HepG2 (cell line): ENCODE data around the gene CARD9. TPM values are rescaled to one million over a fixed set of nuclear protein-coding genes. Genes with fewer than 3 reads are reported as not detected.

Experiments used
- ATF2 ChIP-seq: sonication (generic); formaldehyde crosslinking; IDR thresholded peaks from 2 replicates; pipeline ENCODE4 v1.4.0; 2020; ENCODE audit warnings: missing genetic modification reagents
- BHLHE40 ChIP-seq: IDR thresholded peaks from 2 replicates; pipeline ENCODE4 v1.6.1; 2011; ENCODE audit warnings: low read length, improper control_type of control experiment
- BRD4 ChIP-seq: sonication (generic); formaldehyde crosslinking; IDR thresholded peaks from 2 replicates; pipeline ENCODE4 v1.4.0; 2020; ENCODE audit warnings: missing genetic modification reagents
- FOSL1 ChIP-seq: sonication (generic); formaldehyde crosslinking; IDR thresholded peaks from 2 replicates; pipeline ENCODE4 v1.9.0; 2021; ENCODE audit warnings: missing genetic modification reagents, borderline replicate concordance
- HMG20B ChIP-seq: conservative IDR thresholded peaks from 2 replicates; pipeline ENCODE4 v1.6.1; 2016; ENCODE audit warnings: missing genetic modification reagents, missing compliant biosample characterization
- HNRNPK ChIP-seq: fragments of 200-400 bp; formaldehyde crosslinking; IDR thresholded peaks from 2 replicates; pipeline ENCODE4 v1.6.1; 2018; ENCODE audit warnings: low read length, low read depth, moderate library complexity, mild to moderate bottlenecking; ENCODE audit not compliant: poor library complexity, severe bottlenecking
- KDM4B ChIP-seq: sonication (generic); formaldehyde crosslinking; IDR thresholded peaks from 2 replicates; pipeline ENCODE4 v1.4.0; 2020; ENCODE audit warnings: missing genetic modification reagents
- MIER3 ChIP-seq: IDR thresholded peaks from 2 replicates; pipeline ENCODE4 v1.6.1; 2016; ENCODE audit warnings: missing compliant biosample characterization, borderline replicate concordance
- NFE2L1 ChIP-seq: sonication (generic); formaldehyde crosslinking; IDR thresholded peaks from 2 replicates; pipeline ENCODE4 v1.4.0; 2020; ENCODE audit warnings: missing genetic modification reagents, mild to moderate bottlenecking, borderline replicate concordance
- NR2F1 ChIP-seq, 2 experiments: fragments of 450-650 bp in 1 of 2; formaldehyde crosslinking in 1 of 2; IDR thresholded peaks; 2 replicates each; pipeline versions ENCODE4 v1.5.0 to v1.6.1; 2016 to 2020; ENCODE audit warnings: mild to moderate bottlenecking in 1 of 2, missing compliant biosample characterization in 1 of 2, missing genetic modification reagents in 1 of 2, moderate library complexity in 1 of 2
- RAD51 ChIP-seq: fragments of 450-650 bp; IDR thresholded peaks from 2 replicates; pipeline ENCODE4 v1.6.1; 2016; ENCODE audit warnings: borderline replicate concordance
- SETDB1 ChIP-seq: sonication (generic); formaldehyde crosslinking; IDR thresholded peaks from 2 replicates; pipeline ENCODE4 v1.5.1; 2020; ENCODE audit warnings: missing genetic modification reagents, mild to moderate bottlenecking, borderline replicate concordance
- SRSF9 ChIP-seq: fragments of 200-400 bp; formaldehyde crosslinking; IDR thresholded peaks from 2 replicates; pipeline ENCODE4 v1.6.1; 2018; ENCODE audit warnings: borderline replicate concordance, mild to moderate bottlenecking, low read depth, low read length; ENCODE audit not compliant: insufficient read depth, poor library complexity, severe bottlenecking
- TEAD3 ChIP-seq: optimal IDR thresholded peaks from 2 replicates; pipeline ENCODE3; 2016; ENCODE audit warnings: borderline replicate concordance
- ZBTB8A ChIP-seq: sonication (generic); formaldehyde crosslinking; IDR thresholded peaks from 2 replicates; pipeline ENCODE4 v1.4.0; 2020; ENCODE audit warnings: mild to moderate bottlenecking, low read depth, missing genetic modification reagents, borderline replicate concordance
- ZFYVE20 ChIP-seq: sonication (generic); formaldehyde crosslinking; IDR thresholded peaks from 2 replicates; pipeline ENCODE4 v1.8.0; 2023; ENCODE audit warnings: low read depth, mild to moderate bottlenecking, moderate library complexity, missing genetic modification reagents, borderline replicate concordance
- ZNF205 ChIP-seq: IDR thresholded peaks from 2 replicates; pipeline ENCODE4 v1.6.1; 2018; ENCODE audit warnings: missing biosample characterization, missing genetic modification reagents
- ZNF546 ChIP-seq: sonication (generic); formaldehyde crosslinking; conservative IDR thresholded peaks from 2 replicates; pipeline ENCODE4 v1.8.1; 2023; ENCODE audit warnings: mild to moderate bottlenecking, missing genetic modification reagents
- polyA plus RNA-seq, 8 experiments: library from polyadenylated mRNA; depleted of rRNA in 3 of 8; stranded (reverse) in 7 of 8; unstranded in 1 of 8; fragments of >200 nt; fragmentation: Illumina TruSeq in 4 of 8; extraction: Trizol in 4 of 8; gene quantifications; 2 replicates each; pipeline versions ENCODE4 v1.2.1 to v1.2.3, GENCODE V29; 2011 to 2016; ENCODE audit warnings: low read depth in 4 of 8, missing spikeins in 1 of 8, mixed read lengths in 1 of 8; ENCODE audit not compliant: insufficient read depth in 1 of 8
- total RNA-seq, 5 experiments: library from RNA; depleted of rRNA; stranded (reverse); fragments of >200 nt; fragmentation: Illumina TruSeq; extraction: Trizol; gene quantifications; 2 replicates each; pipeline ENCODE4 v1.2.3, GENCODE V29; 2016; ENCODE audit warnings: low read depth in 1 of 5
- TF ChIP-seq, protein P1 (sequence below): sonication (generic); formaldehyde crosslinking; IDR thresholded peaks from 2 replicates; pipeline ENCODE4 v1.8.0; 2022; ENCODE audit warnings: missing genetic modification reagents, mild to moderate bottlenecking, inconsistent platforms, borderline replicate concordance
- TF ChIP-seq, protein P2 (sequence below): sonication (generic); formaldehyde crosslinking; conservative IDR thresholded peaks from 2 replicates; pipeline ENCODE4 v1.8.1; 2023; ENCODE audit warnings: missing genetic modification reagents
- TF ChIP-seq, protein P3 (sequence below): sonication (generic); formaldehyde crosslinking; IDR thresholded peaks from 2 replicates; pipeline ENCODE4 v1.8.1; 2023; ENCODE audit warnings: missing genetic modification reagents, inconsistent platforms, borderline replicate concordance
- TF ChIP-seq, protein P4 (sequence below): sonication (generic); formaldehyde crosslinking; IDR thresholded peaks from 2 replicates; pipeline ENCODE4 v1.4.0; 2020; ENCODE audit warnings: mild to moderate bottlenecking, missing genetic modification reagents

CARD9 gene
- total and polyA plus RNA-seq, 2 of the 13 experiments (the other 11 are each of a cell fraction or from before 2014, with no cell fraction given) = 3.3 to 7.4 TPM

DNA sequence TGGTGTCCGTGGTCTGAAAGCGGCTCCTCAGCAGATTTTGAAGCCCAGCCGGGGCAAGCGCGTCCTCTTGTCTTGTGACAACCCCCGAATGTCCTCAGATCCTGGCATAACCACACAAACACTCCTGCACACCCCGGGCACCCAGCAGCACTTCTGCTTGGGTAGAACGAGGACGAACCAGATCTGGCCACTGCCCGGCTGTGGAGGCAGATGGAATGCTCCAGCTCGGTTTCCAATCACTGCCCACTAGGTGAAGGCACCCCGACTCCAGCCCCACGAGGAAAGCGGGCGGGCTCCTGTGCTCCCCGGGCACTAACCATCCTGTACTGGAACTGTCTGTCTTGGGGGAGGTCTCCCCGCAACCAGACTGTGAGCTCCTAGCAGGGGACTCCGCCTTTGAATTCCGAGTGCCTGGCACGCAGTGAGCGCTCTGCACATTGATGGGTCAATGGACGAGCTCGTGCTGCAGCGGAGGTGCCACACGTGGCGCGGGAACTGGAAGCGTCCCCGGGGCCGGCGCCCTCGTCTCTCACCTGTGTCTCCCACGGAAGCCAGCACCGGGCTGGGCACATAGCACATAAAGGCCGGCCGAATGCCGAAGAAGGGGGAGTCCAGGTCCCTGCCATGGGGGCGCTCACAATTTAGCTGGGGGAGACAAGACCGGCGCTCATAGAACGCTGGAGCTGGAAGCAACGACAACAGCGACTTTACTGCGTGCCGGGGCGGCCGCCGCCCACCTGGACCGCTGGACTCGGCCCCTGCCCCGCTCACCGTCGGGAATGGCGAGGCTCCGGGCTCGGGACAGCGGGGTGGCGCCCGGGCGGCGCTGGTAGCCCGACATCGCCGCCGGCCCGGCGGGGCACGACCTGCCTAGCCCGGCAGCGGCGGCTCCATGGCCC, 36.3 kb upstream of the CARD9 start (continued):
- no peak for TF ChIP-seq ZFYVE20 (CRISPR knock-in tag)
- TF ChIP-seq ZNF205 (CRISPR knock-in tag) = no peak
- TF ChIP-seq, protein P1, sequence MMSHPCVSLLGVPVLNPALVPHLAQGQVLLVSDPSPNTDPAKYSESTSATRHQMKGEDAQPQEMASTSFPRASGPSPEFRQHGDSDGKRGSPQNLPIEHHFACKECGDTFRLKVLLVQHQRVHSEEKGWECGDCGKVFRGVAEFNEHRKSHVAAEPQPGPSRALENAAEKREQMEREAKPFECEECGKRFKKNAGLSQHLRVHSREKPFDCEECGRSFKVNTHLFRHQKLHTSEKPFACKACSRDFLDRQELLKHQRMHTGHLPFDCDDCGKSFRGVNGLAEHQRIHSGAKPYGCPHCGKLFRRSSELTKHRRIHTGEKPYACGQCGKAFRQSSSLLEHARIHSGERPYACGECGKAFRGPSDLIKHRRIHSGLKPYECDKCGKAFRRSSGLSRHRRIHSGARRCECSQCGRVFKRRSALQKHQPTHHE = no peak
- TF ChIP-seq ATF2 (CRISPR knock-in tag) = no peak
- TF ChIP-seq, protein P2, sequence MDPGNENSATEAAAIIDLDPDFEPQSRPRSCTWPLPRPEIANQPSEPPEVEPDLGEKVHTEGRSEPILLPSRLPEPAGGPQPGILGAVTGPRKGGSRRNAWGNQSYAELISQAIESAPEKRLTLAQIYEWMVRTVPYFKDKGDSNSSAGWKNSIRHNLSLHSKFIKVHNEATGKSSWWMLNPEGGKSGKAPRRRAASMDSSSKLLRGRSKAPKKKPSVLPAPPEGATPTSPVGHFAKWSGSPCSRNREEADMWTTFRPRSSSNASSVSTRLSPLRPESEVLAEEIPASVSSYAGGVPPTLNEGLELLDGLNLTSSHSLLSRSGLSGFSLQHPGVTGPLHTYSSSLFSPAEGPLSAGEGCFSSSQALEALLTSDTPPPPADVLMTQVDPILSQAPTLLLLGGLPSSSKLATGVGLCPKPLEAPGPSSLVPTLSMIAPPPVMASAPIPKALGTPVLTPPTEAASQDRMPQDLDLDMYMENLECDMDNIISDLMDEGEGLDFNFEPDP (CRISPR knock-in tag) = no peak
- TF ChIP-seq SRSF9 = no peak
- TF ChIP-seq BHLHE40 = peak; percentile 26; the same call in 1 of the 2 replicates
- TF ChIP-seq SETDB1 (CRISPR knock-in tag) = no peak
- TF ChIP-seq TEAD3 (CRISPR knock-in tag) = no peak
- TF ChIP-seq NR2F1 (CRISPR knock-in tag; IDR thresholded peaks at IDR 0.05) = no peak
- TF ChIP-seq, protein P3, sequence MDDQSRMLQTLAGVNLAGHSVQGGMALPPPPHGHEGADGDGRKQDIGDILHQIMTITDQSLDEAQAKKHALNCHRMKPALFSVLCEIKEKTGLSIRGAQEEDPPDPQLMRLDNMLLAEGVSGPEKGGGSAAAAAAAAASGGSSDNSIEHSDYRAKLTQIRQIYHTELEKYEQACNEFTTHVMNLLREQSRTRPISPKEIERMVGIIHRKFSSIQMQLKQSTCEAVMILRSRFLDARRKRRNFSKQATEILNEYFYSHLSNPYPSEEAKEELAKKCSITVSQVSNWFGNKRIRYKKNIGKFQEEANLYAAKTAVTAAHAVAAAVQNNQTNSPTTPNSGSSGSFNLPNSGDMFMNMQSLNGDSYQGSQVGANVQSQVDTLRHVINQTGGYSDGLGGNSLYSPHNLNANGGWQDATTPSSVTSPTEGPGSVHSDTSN (CRISPR knock-in tag) = peak; percentile 58; the same call in 1 of the 2 replicates
- TF ChIP-seq ZBTB8A (CRISPR knock-in tag) = no peak
- TF ChIP-seq HMG20B (CRISPR knock-in tag) = no peak
- TF ChIP-seq KDM4B (CRISPR knock-in tag) = no peak
- TF ChIP-seq BRD4 = no peak
- TF ChIP-seq HNRNPK = no peak
- TF ChIP-seq, protein P4, sequence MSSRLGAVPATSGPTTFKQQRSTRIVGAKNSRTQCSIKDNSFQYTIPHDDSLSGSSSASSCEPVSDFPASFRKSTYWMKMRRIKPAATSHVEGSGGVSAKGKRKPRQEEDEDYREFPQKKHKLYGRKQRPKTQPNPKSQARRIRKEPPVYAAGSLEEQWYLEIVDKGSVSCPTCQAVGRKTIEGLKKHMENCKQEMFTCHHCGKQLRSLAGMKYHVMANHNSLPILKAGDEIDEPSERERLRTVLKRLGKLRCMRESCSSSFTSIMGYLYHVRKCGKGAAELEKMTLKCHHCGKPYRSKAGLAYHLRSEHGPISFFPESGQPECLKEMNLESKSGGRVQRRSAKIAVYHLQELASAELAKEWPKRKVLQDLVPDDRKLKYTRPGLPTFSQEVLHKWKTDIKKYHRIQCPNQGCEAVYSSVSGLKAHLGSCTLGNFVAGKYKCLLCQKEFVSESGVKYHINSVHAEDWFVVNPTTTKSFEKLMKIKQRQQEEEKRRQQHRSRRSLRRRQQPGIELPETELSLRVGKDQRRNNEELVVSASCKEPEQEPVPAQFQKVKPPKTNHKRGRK = no peak
- no peak for TF ChIP-seq FOSL1 (CRISPR knock-in tag)
- no peak for TF ChIP-seq NFE2L1 (CRISPR knock-in tag)
- TF ChIP-seq RAD51 = no peak
- TF ChIP-seq MIER3 (CRISPR knock-in tag) = no peak
- TF ChIP-seq ZNF546 (CRISPR knock-in tag) = peak; percentile 40; the same call in 1 of the 2 replicates
